Skin epidermis (tissue), 12 donors: Measurements from ENCODE around the gene KDELR1.

Source experiments
- H3K27ac ChIP-seq, 21 experiments: fragments of 200-600 bp; sonication (generic) in 11 of 21; one replicate each; pipeline ENCODE4 v1.5.0; 2020; ENCODE audit warnings: mild to moderate bottlenecking in 3 of 21, inconsistent platforms in 2 of 21, moderate library complexity in 2 of 21
- H3K4me3 ChIP-seq, 7 experiments: fragments of 200-600 bp; sonication (generic) in 2 of 7; one replicate each; pipeline ENCODE4 v1.5.0; 2020; ENCODE audit warnings: inconsistent platforms in 2 of 7, mild to moderate bottlenecking in 2 of 7, moderate library complexity in 1 of 7

The KDELR1 gene

GRCh38 chr19:48391100-48392005 is at the start of gene KDELR1:
Gene KDELR1 (minus strand): TSS chr19:48391551. CDS start chr19:48391358, 193 bp downstream.
- Histone ChIP-seq H3K27ac (peak within 1 kb of the TSS; percentile 68 to 98 (median 93)), H3K4me3 (peak within 1 kb of the TSS; percentile 57 to 96 (median 83))

- H3K4me3 ChIP-seq: no peak overlapping the region
- H3K27ac ChIP-seq: no peak overlapping the region
These were observed 45.2 kb upstream of the KDELR1 start for GRCh38 chr19:48436586-48436985.

GRCh38 chr19:48433337-48433736 is 42.0 kb upstream of the KDELR1 start:
- H3K27ac ChIP-seq: no peak overlapping the region
- H3K4me3 ChIP-seq: no peak overlapping the region

- Histone ChIP-seq H3K27ac (no peak overlapping the region), H3K4me3 (no peak overlapping the region)
These were observed 37.3 kb upstream of the KDELR1 start for GRCh38 chr19:48428670-48429069.

GRCh38 chr19:48424694-48425219 is 33.4 kb upstream of the KDELR1 start:
- no peak overlapping the region for H3K4me3 ChIP-seq
- H3K27ac ChIP-seq: peak overlapping the region in 8 of 21 experiments; percentile 2 to 65 (median 36)

- no peak overlapping the region for H3K4me3 ChIP-seq
- H3K27ac ChIP-seq: no peak overlapping the region
These were observed 30.2 kb upstream of the KDELR1 start for GRCh38 chr19:48421548-48421947.

- Histone ChIP-seq H3K4me3 (no peak overlapping the region), H3K27ac (no peak overlapping the region)
These were observed 28.0 kb upstream of the KDELR1 start for GRCh38 chr19:48419158-48419920.

GRCh38 chr19:48418317-48419064 is 27.1 kb upstream of the KDELR1 start:
- Histone ChIP-seq H3K4me3 (no peak overlapping the region), H3K27ac (peak overlapping the region in 2 of 21 experiments; percentile 16 to 23)

- Histone ChIP-seq H3K4me3 (no peak overlapping the region), H3K27ac (no peak overlapping the region)
These were observed 26.1 kb upstream of the KDELR1 start for GRCh38 chr19:48417421-48417820.

GRCh38 chr19:48415806-48416221 is 24.5 kb upstream of the KDELR1 start:
- H3K4me3 ChIP-seq: peak overlapping the region in 1 of 7 experiments; percentile 17

GRCh38 chr19:48415395-48415794 is 24.0 kb upstream of the KDELR1 start:
- no peak overlapping the region for H3K27ac ChIP-seq
- peak overlapping the region in 4 of 7 experiments; percentile 1 to 20 (median 14) for H3K4me3 ChIP-seq

More at GRCh38 chr19:48415806-48416221, 24.5 kb upstream of the KDELR1 start:
- H3K27ac ChIP-seq: no peak overlapping the region

GRCh38 chr19:48413879-48414587 is 22.7 kb upstream of the KDELR1 start:
- Histone ChIP-seq H3K4me3 (peak overlapping the region in 2 of 7 experiments; percentile 8 to 20), H3K27ac (peak overlapping the region in 1 of 21 experiments; percentile 23)

GRCh38 chr19:48405850-48406249 is 14.5 kb upstream of the KDELR1 start:
- H3K4me3 ChIP-seq: no peak overlapping the region

GRCh38 chr19:48405010-48405659 is 13.8 kb upstream of the KDELR1 start:
- Histone ChIP-seq H3K27ac (no peak overlapping the region), H3K4me3 (no peak overlapping the region)

More at GRCh38 chr19:48405850-48406249, 14.5 kb upstream of the KDELR1 start:
- no peak overlapping the region for H3K27ac ChIP-seq

GRCh38 chr19:48403606-48404005 is 12.3 kb upstream of the KDELR1 start:
- Histone ChIP-seq H3K27ac (no peak overlapping the region), H3K4me3 (no peak overlapping the region)

GRCh38 chr19:48401287-48401686 is 9.9 kb upstream of the KDELR1 start:
- H3K4me3 ChIP-seq: no peak overlapping the region

GRCh38 chr19:48400018-48400742 is 8.8 kb upstream of the KDELR1 start:
- peak overlapping the region in 1 of 21 experiments; percentile 84 for H3K27ac ChIP-seq

More at GRCh38 chr19:48401287-48401686, 9.9 kb upstream of the KDELR1 start:
- no peak overlapping the region for H3K27ac ChIP-seq

More at GRCh38 chr19:48400018-48400742, 8.8 kb upstream of the KDELR1 start:
- no peak overlapping the region for H3K4me3 ChIP-seq
